ENCODE measurements around the gene BCDIN3D. TPM values are rescaled to one million over a fixed set of nuclear protein-coding genes. Genes with fewer than 3 reads are reported as not detected.

BCDIN3D gene
- total RNA-seq, 3 donors from 2014 or later (not counting 1 experiment from before 2014, with no cell fraction given): 4.0 to 6.0 (median 4.4) TPM

- WGBS (ENCODE audit: insufficient coverage): 88% methylated on average over 12 of the region's 12 CpGs
- ATAC-seq (no peak), DNase-seq (no peak)
- Mint-ChIP-seq H3K27ac (no peak overlapping the region), H3K36me3 (no peaks in the 10 kb centered on the region), H3K4me1 (peaks cover 7 to 8% of the 10 kb centered on the region in 2 donors), H3K9me3 (no peaks in the 10 kb centered on the region), H3K4me3 (no peak overlapping the region), H3K27me3 (ENCODE audit: low read depth in 2 of 2) (no peaks in the 10 kb centered on the region)
- Histone ChIP-seq H3K9me3 (ENCODE audit: control insufficient read depth, insufficient read depth, low read length) (no peaks in the 10 kb centered on the region), H3K27me3 (ENCODE audit: control insufficient read depth, insufficient read depth, low read length) (no peaks in the 10 kb centered on the region), H3K27ac (ENCODE audit: low read length) (no peak overlapping the region), H3K4me1 (ENCODE audit: control insufficient read depth, insufficient read depth, low read length) (no peaks in the 10 kb centered on the region), H3K36me3 (ENCODE audit: control insufficient read depth, insufficient read depth, low read length) (peaks cover 9% of the 10 kb centered on the region), H3K4me3 (ENCODE audit: low read length) (no peak overlapping the region)
- intact Hi-C loops (cut with micrococcal nuclease): no loop called here
- TF ChIP-seq CTCF (IDR thresholded peaks at IDR 0.05): no peak
Observed at GRCh38 chr12:49807991-49808580, 34.8 kb downstream of the BCDIN3D start.

- Mint-ChIP-seq H3K9me3 (no peaks in the 10 kb centered on the region), H3K4me3 (no peak overlapping the region)
Observed at GRCh38 chr12:49806877-49807276, 36.0 kb downstream of the BCDIN3D start.

GRCh38 chr12:49806321-49806813, 36.5 kb downstream of the BCDIN3D start:
- no peak for ATAC-seq
- Histone ChIP-seq H3K4me1 (ENCODE audit: control insufficient read depth, insufficient read depth, low read length) (no peaks in the 10 kb centered on the region), H3K36me3 (ENCODE audit: control insufficient read depth, insufficient read depth, low read length) (peaks cover 19% of the 10 kb centered on the region), H3K9me3 (ENCODE audit: control insufficient read depth, insufficient read depth, low read length) (no peaks in the 10 kb centered on the region), H3K4me3 (ENCODE audit: low read length) (no peak overlapping the region), H3K27me3 (ENCODE audit: control insufficient read depth, insufficient read depth, low read length) (no peaks in the 10 kb centered on the region), H3K27ac (ENCODE audit: low read length) (no peak overlapping the region)
- no peak overlapping the region for H3K27ac Mint-ChIP-seq
- no peak for TF ChIP-seq CTCF (IDR thresholded peaks at IDR 0.05)
- intact Hi-C loops (cut with micrococcal nuclease): no loop called here
- no peaks in the 10 kb centered on the region for H3K9me3 Mint-ChIP-seq
- H3K4me3 Mint-ChIP-seq: no peak overlapping the region
- no peaks in the 10 kb centered on the region for H3K36me3 Mint-ChIP-seq
- 85% methylated on average over 7 of the region's 7 CpGs for WGBS (ENCODE audit: insufficient coverage)
- no peak for DNase-seq
- H3K4me1 Mint-ChIP-seq: no peaks in the 10 kb centered on the region
- no peaks in the 10 kb centered on the region for H3K27me3 Mint-ChIP-seq (ENCODE audit: low read depth in 2 of 2)

More at GRCh38 chr12:49806877-49807276, 36.0 kb downstream of the BCDIN3D start:
- Mint-ChIP-seq H3K27me3 (ENCODE audit: low read depth in 2 of 2) (no peaks in the 10 kb centered on the region), H3K4me1 (peaks cover 3% of the 10 kb centered on the region in 2 donors), H3K27ac (no peak overlapping the region), H3K36me3 (no peaks in the 10 kb centered on the region)
- H3K9me3 ChIP-seq (ENCODE audit: control insufficient read depth, insufficient read depth, low read length): no peaks in the 10 kb centered on the region
- DNase-seq (no peak), ATAC-seq (no peak)
- H3K27me3 ChIP-seq (ENCODE audit: control insufficient read depth, insufficient read depth, low read length): no peaks in the 10 kb centered on the region
- WGBS (ENCODE audit: insufficient coverage): 86% methylated on average over 6 of the region's 7 CpGs
- H3K27ac ChIP-seq (ENCODE audit: low read length): no peak overlapping the region
- H3K36me3 ChIP-seq (ENCODE audit: control insufficient read depth, insufficient read depth, low read length): peaks cover 14% of the 10 kb centered on the region
- intact Hi-C loops (cut with micrococcal nuclease): no loop called here
- TF ChIP-seq CTCF (IDR thresholded peaks at IDR 0.05): no peak
- no peaks in the 10 kb centered on the region for H3K4me1 ChIP-seq (ENCODE audit: control insufficient read depth, insufficient read depth, low read length)
- H3K4me3 ChIP-seq (ENCODE audit: low read length): no peak overlapping the region

GRCh38 chr12:49805409-49805808, 37.5 kb downstream of the BCDIN3D start:
- Histone ChIP-seq H3K4me1 (ENCODE audit: control insufficient read depth, insufficient read depth, low read length) (no peaks in the 10 kb centered on the region), H3K4me3 (ENCODE audit: low read length) (no peak overlapping the region), H3K36me3 (ENCODE audit: control insufficient read depth, insufficient read depth, low read length) (peaks cover 19% of the 10 kb centered on the region), H3K27ac (ENCODE audit: low read length) (no peak overlapping the region), H3K9me3 (ENCODE audit: control insufficient read depth, insufficient read depth, low read length) (no peaks in the 10 kb centered on the region), H3K27me3 (ENCODE audit: control insufficient read depth, insufficient read depth, low read length) (no peaks in the 10 kb centered on the region)
- 92% methylated on average over 5 of the region's 5 CpGs for WGBS (ENCODE audit: insufficient coverage)
- Mint-ChIP-seq H3K4me3 (no peak overlapping the region), H3K36me3 (no peaks in the 10 kb centered on the region), H3K9me3 (no peaks in the 10 kb centered on the region), H3K27ac (no peak overlapping the region), H3K27me3 (ENCODE audit: low read depth in 2 of 2) (no peaks in the 10 kb centered on the region), H3K4me1 (no peaks in the 10 kb centered on the region)
- DNase-seq: no peak
- ATAC-seq: no peak
- TF ChIP-seq CTCF (IDR thresholded peaks at IDR 0.05): no peak
- intact Hi-C loops (cut with micrococcal nuclease): no loop called here
